Ishikawa (cell line): ENCODE results near the gene TET3.

Experiments used
- CEBPB ChIP-seq: IDR thresholded peaks from 2 replicates; pipeline ENCODE4 v1.6.1; 2012
- CREB1 ChIP-seq: IDR thresholded peaks from 2 replicates; pipeline ENCODE4 v1.6.1; 2012; ENCODE audit warnings: low read depth
- EGR1 ChIP-seq: IDR thresholded peaks from 2 replicates; pipeline ENCODE4 v1.6.1; 2012
- EP300 ChIP-seq: IDR thresholded peaks from 2 replicates; pipeline ENCODE4 v1.6.1; 2012; ENCODE audit warnings: borderline replicate concordance
- FOXM1 ChIP-seq: IDR thresholded peaks from 2 replicates; pipeline ENCODE4 v1.6.1; 2012; ENCODE audit warnings: low read depth, borderline replicate concordance
- MAX ChIP-seq: IDR thresholded peaks from 2 replicates; pipeline ENCODE4 v1.6.1; 2012
- NFIC ChIP-seq: IDR thresholded peaks from 2 replicates; pipeline ENCODE4 v1.6.1; 2012
- RAD21 ChIP-seq: IDR thresholded peaks from 2 replicates; pipeline ENCODE4 v1.6.1; 2012; ENCODE audit warnings: low read depth
- REST ChIP-seq: IDR thresholded peaks from 2 replicates; pipeline ENCODE4 v1.6.1; 2012; ENCODE audit warnings: low read depth, mild to moderate bottlenecking
- TAF1 ChIP-seq: IDR thresholded peaks from 2 replicates; pipeline ENCODE4 v1.6.1; 2012; ENCODE audit warnings: low read depth, mild to moderate bottlenecking
- TCF12 ChIP-seq: IDR thresholded peaks from 2 replicates; pipeline ENCODE4 v1.6.1; 2012; ENCODE audit warnings: low read depth
- TEAD4 ChIP-seq: IDR thresholded peaks from 2 replicates; pipeline ENCODE4 v1.6.1; 2012
- USF1 ChIP-seq: IDR thresholded peaks from 2 replicates; pipeline ENCODE4 v1.6.1; 2012
- YY1 ChIP-seq: IDR thresholded peaks from 2 replicates; pipeline ENCODE4 v1.6.1; 2012; ENCODE audit warnings: low read depth
- ZBTB7A ChIP-seq: IDR thresholded peaks from 2 replicates; pipeline ENCODE4 v1.6.1; 2012; ENCODE audit warnings: low read depth

TET3 gene

GRCh38 chr2:73961823-73962615, 22.7 kb upstream of the TET3 start:
- no peak for TF ChIP-seq EP300
- no peak for TF ChIP-seq MAX
- no peak for TF ChIP-seq RAD21
- no peak for TF ChIP-seq REST
- TF ChIP-seq YY1: no peak
- TF ChIP-seq FOXM1: no peak
- no peak for TF ChIP-seq CREB1

- no peak for TF ChIP-seq YY1
- no peak for TF ChIP-seq MAX
- TF ChIP-seq RAD21: no peak
- TF ChIP-seq CREB1: no peak
- no peak for TF ChIP-seq CEBPB
- no peak for TF ChIP-seq TAF1
- TF ChIP-seq FOXM1: no peak
- no peak for TF ChIP-seq ZBTB7A
Observed at GRCh38 chr2:73962798-73963197, 21.9 kb upstream of the TET3 start.

- TF ChIP-seq TEAD4: no peak
- TF ChIP-seq FOXM1: no peak
- no peak for TF ChIP-seq ZBTB7A
- TF ChIP-seq REST: no peak
- no peak for TF ChIP-seq TAF1
- no peak for TF ChIP-seq USF1
- TF ChIP-seq CEBPB: no peak
- TF ChIP-seq MAX: no peak
- no peak for TF ChIP-seq YY1
- TF ChIP-seq TCF12: no peak
- TF ChIP-seq CREB1: no peak
- TF ChIP-seq NFIC: no peak
- no peak for TF ChIP-seq EP300
- TF ChIP-seq RAD21: no peak
- no peak for TF ChIP-seq EGR1
Observed at GRCh38 chr2:73963385-73964120, 21.2 kb upstream of the TET3 start.

- no peak for TF ChIP-seq TAF1
- no peak for TF ChIP-seq REST
- TF ChIP-seq EP300: no peak
- no peak for TF ChIP-seq CREB1
- TF ChIP-seq TEAD4: no peak
- no peak for TF ChIP-seq CEBPB
- TF ChIP-seq USF1: no peak
- TF ChIP-seq YY1: no peak
- TF ChIP-seq MAX: no peak
- no peak for TF ChIP-seq FOXM1
- no peak for TF ChIP-seq RAD21
- TF ChIP-seq EGR1: no peak
- TF ChIP-seq NFIC: no peak
- TF ChIP-seq ZBTB7A: no peak
- TF ChIP-seq TCF12: no peak
Observed at GRCh38 chr2:73964223-73964622, 20.5 kb upstream of the TET3 start.
